Kidney tubule cell (primary cell): ENCODE data around the gene ABCD2.
A peak's percentile ranks its signal among the peaks of the same experiment; 100 is the strongest.
"Not testable (repeated sequence)": the region's sequence is repeated elsewhere in the genome, so short reads cannot be mapped to it uniquely, and the experiment has no call there.

Experiments used
- DNase-seq: peaks from one replicate; pipeline ENCODE4 v3.0.0-alpha.2; 2018; ENCODE audit warnings: low spot score

ABCD2 gene

DNA sequence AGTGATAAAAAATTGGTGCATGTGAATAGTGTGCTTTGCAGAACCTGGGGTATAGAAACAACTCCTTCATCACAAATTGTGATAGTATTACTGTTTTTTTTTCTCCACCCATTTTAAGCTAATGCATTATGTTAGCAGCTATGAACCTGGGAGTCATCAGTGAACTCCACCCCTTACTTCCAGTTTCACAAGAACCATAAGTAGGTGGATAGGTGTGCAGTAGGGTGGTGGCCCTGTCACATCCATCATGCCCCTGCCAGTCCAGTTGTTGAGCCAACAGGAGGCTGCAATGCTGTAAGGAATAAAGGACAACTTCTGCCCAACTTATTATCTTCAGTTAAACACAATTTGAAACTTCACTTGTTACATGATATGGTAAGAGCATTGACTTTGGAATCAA, 85.7 kb downstream of the ABCD2 start:
- no peak for DNase-seq

- DNase-seq = no peak
Observed at GRCh38 chr12:39532448-39532847, 87.2 kb downstream of the ABCD2 start.

GRCh38 chr12:39526974-39527373, 92.6 kb downstream of the ABCD2 start:
- DNase-seq = no peak

DNA sequence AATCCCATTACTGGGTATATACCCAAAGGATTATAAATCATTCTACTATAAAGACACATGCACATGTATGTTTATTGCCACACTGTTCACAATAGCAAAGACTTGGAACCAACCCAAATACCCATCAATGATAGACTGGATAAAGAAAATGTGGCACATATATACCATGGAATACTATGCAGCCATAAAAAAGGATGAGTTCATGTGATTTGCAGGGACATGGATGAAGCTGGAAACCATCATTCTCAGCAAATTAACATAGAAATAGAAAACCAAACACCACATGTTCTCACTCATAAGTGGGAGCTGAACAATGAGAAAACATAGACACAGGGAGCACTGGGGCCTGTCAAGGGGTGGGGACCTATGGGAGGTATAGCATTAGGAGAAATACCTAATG, 97.4 kb downstream of the ABCD2 start:
- DNase-seq = not testable (repeated sequence)

GRCh38 chr12:39510001-39510400, 109.6 kb downstream of the ABCD2 start:
- DNase-seq = no peak

DNA sequence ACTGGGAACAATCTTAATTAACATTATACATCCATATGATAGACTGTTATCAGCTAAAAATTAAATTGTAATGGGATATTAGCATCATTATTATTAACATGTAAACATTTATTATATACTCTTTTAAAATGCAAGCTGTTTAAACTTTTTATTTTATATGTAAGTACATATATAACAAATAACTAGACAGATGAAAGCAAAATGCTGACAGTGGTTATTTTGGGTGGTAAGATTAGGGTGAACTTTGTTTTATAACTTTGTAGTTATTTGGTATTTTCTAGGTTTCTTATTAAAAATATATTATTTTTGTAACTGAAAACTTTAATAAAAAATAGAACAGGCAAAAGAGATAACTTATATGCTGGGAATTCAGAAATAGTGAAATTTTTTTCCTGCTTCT, 114.0 kb downstream of the ABCD2 start:
- DNase-seq = no peak

GRCh38 chr12:39505023-39505422, 114.6 kb downstream of the ABCD2 start:
- peak; percentile 71 for DNase-seq

- peak; percentile 68 for DNase-seq
Observed at GRCh38 chr12:39503439-39503838, 116.2 kb downstream of the ABCD2 start.

DNA sequence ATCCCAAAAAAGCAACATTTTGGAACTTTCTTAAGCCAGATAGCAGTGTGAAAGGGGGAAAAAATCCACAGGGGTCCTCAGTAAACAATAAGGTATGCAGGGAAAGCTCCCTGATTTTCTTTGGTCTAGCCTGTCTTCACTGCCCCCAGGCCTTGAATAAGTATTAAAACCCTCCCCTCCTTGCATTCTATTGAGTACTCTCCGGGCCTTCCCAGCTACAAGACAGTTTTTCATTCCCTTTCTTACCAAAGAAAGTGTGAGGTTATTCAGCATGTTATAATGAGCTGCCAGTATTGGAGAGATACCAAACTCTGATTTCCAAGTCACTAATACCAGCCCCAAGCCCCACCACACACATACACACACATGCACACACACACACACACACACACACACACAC, 116.9 kb downstream of the ABCD2 start:
- DNase-seq = no peak
